ENCODE data around the gene APOA4. TPM values are rescaled to one million over a fixed set of nuclear protein-coding genes. Genes with fewer than 3 reads are reported as not detected.

APOA4 gene
- total and polyA plus RNA-seq, 2 experiments from 2014 or later: not detected

- Mint-ChIP-seq H3K4me1 (no peaks in the 10 kb centered on the region), H3K4me3 (no peak overlapping the region), H3K27me3 (ENCODE audit: insufficient read depth, low read depth, poor library complexity) (peaks cover 4% of the 10 kb centered on the region), H3K9me3 (no peaks in the 10 kb centered on the region), H3K36me3 (ENCODE audit: low read depth) (peaks cover 10% of the 10 kb centered on the region; the same call in 2 of the 3 replicates), H3K27ac (no peak overlapping the region)
- Histone ChIP-seq H3F3A (replicated peaks; ENCODE audit: low read depth) (no peaks in the 10 kb centered on the region), H3K79me2 (replicated peaks; ENCODE audit: insufficient read depth) (no peaks in the 10 kb centered on the region), H3K36me3 (ENCODE audit: insufficient read depth) (peaks cover 11% of the 10 kb centered on the region; the same call in 1 of the 2 replicates), H3K27me3 (ENCODE audit: insufficient read depth) (no peaks in the 10 kb centered on the region), H4K20me1 (replicated peaks; ENCODE audit: insufficient read depth) (no peaks in the 10 kb centered on the region; the same call in 1 of the 2 replicates), H3K9me2 (ENCODE audit: insufficient read depth) (no peaks in the 10 kb centered on the region), H3K27ac (ENCODE audit: low read depth) (no peak overlapping the region), H3K4me1 (ENCODE audit: insufficient read depth) (no peaks in the 10 kb centered on the region), H3K4me3 (no peak overlapping the region), H2AFZ (no peak overlapping the region), H3K4me2 (no peak overlapping the region)
- no peak for DNase-seq (ENCODE audit: low spot score)
- TF ChIP-seq JUNB (IDR thresholded peaks at IDR 0.05; ENCODE audit: unreplicated experiment) (no peak), ZNF462 (CRISPR knock-in tag; IDR thresholded peaks at IDR 0.05) (no peak), REST (IDR thresholded peaks at IDR 0.05; ENCODE audit: unreplicated experiment) (no peak), EZH2 (IDR thresholded peaks at IDR 0.05; ENCODE audit: low read depth, unreplicated experiment) (no peak), NANOG (IDR thresholded peaks at IDR 0.05; ENCODE audit: borderline replicate concordance) (no peak), POLR2AphosphoS5 (IDR thresholded peaks at IDR 0.05; ENCODE audit: low read depth) (no peak), ETS1 (IDR thresholded peaks at IDR 0.05) (no peak)
- ATAC-seq: no peak
These were observed 32.3 kb upstream of the APOA4 start for GRCh38 chr11:116855413-116855812.
